ENCODE measurements around the gene SALL1.

Gene SALL1

GRCh38 chr16:51163366-51163765 lies 12.3 kb upstream of the SALL1 start:
- Histone ChIP-seq H3K9me3 (replicated peaks; ENCODE audit: insufficient read depth, low read length) (no peaks in the 10 kb centered on the region), H4K20me1 (ENCODE audit: insufficient read depth, low read length) (no peaks in the 10 kb centered on the region), H3F3A (ENCODE audit: insufficient read depth, low read length) (no peaks in the 10 kb centered on the region), H3K4me1 (ENCODE audit: low read length) (no peaks in the 10 kb centered on the region), H3K79me2 (ENCODE audit: low read length) (no peaks in the 10 kb centered on the region), H3K4me2 (ENCODE audit: low read depth, low read length) (no peak overlapping the region), H3K27ac (ENCODE audit: low read length) (no peak overlapping the region), H3K27me3 (replicated peaks; ENCODE audit: insufficient read depth, low read length) (no peaks in the 10 kb centered on the region), H3K36me3 (replicated peaks; ENCODE audit: insufficient read depth, low read length) (no peaks in the 10 kb centered on the region), H2AFZ (ENCODE audit: low read length) (no peak overlapping the region), H3K9ac (ENCODE audit: low read length) (no peak overlapping the region), H3K9me2 (replicated peaks; ENCODE audit: insufficient read depth, low read length) (no peaks in the 10 kb centered on the region), H3K4me3 (ENCODE audit: low read length) (no peak overlapping the region)
- DNase-seq = no peak
- no peak for TF ChIP-seq CTCF (IDR thresholded peaks at IDR 0.05; ENCODE audit: low read length)
- TF ChIP-seq EZH2phosphoT487 (IDR thresholded peaks at IDR 0.05; ENCODE audit: low read length) = no peak
- no peak for TF ChIP-seq EZH2 (optimal IDR thresholded peaks at IDR 0.05; ENCODE audit: low read depth, low read length)

GRCh38 chr16:51161440-51162195 lies 10.5 kb upstream of the SALL1 start:
- H3K27ac ChIP-seq (ENCODE audit: low read length) = no peak overlapping the region

DNA sequence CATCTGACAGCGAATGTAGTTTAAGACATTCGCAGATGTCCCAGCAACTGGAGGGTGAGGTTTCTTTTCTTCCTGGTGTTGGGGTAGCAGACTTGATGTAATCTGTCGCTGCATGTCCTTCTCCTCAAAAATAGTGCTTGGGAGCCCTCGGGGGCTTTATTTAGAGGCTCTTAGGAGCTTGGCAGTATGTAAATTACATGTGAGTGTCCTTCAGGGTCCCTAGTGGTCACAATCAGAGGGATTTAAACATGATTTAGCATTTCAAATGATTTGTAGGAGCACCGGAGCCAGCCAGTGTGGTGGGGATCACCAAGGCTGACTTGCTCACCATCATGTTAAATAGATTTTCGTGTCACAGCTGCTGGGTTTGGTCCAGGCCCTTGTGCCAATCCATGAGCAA lies 8.8 kb upstream of the SALL1 start:
- no peaks in the 10 kb centered on the region for H3K79me2 ChIP-seq (ENCODE audit: low read length)
- H3K4me2 ChIP-seq (ENCODE audit: low read depth, low read length) = no peak overlapping the region
- H3K4me1 ChIP-seq (ENCODE audit: low read length) = no peaks in the 10 kb centered on the region
- H3K4me3 ChIP-seq (ENCODE audit: low read length) = no peak overlapping the region
- no peaks in the 10 kb centered on the region for H3K36me3 ChIP-seq (replicated peaks; ENCODE audit: insufficient read depth, low read length)
- no peak overlapping the region for H3K9ac ChIP-seq (ENCODE audit: low read length)
- no peak for TF ChIP-seq EZH2phosphoT487 (IDR thresholded peaks at IDR 0.05; ENCODE audit: low read length)
- no peak for TF ChIP-seq EZH2 (optimal IDR thresholded peaks at IDR 0.05; ENCODE audit: low read depth, low read length)
- TF ChIP-seq CTCF (IDR thresholded peaks at IDR 0.05; ENCODE audit: low read length) = no peak
- H3K9me2 ChIP-seq (replicated peaks; ENCODE audit: insufficient read depth, low read length) = no peaks in the 10 kb centered on the region
- no peak overlapping the region for H2AFZ ChIP-seq (ENCODE audit: low read length)
- DNase-seq = no peak
- no peak overlapping the region for H3K27ac ChIP-seq (ENCODE audit: low read length)
- no peaks in the 10 kb centered on the region; the same call in 1 of the 2 replicates for H3K27me3 ChIP-seq (replicated peaks; ENCODE audit: insufficient read depth, low read length)
- H3F3A ChIP-seq (ENCODE audit: insufficient read depth, low read length) = no peaks in the 10 kb centered on the region
- H3K9me3 ChIP-seq (replicated peaks; ENCODE audit: insufficient read depth, low read length) = no peaks in the 10 kb centered on the region
- no peaks in the 10 kb centered on the region for H4K20me1 ChIP-seq (ENCODE audit: insufficient read depth, low read length)

More at GRCh38 chr16:51161440-51162195, 10.5 kb upstream of the SALL1 start:
- H3K4me2 ChIP-seq (ENCODE audit: low read depth, low read length) = no peak overlapping the region
- H3K9me3 ChIP-seq (replicated peaks; ENCODE audit: insufficient read depth, low read length) = no peaks in the 10 kb centered on the region
- no peak overlapping the region for H3K9ac ChIP-seq (ENCODE audit: low read length)
- no peak overlapping the region for H3K4me3 ChIP-seq (ENCODE audit: low read length)
- no peaks in the 10 kb centered on the region for H3K4me1 ChIP-seq (ENCODE audit: low read length)
- H3K27me3 ChIP-seq (replicated peaks; ENCODE audit: insufficient read depth, low read length) = no peaks in the 10 kb centered on the region
- TF ChIP-seq CTCF (IDR thresholded peaks at IDR 0.05; ENCODE audit: low read length) = no peak
- no peak for TF ChIP-seq EZH2phosphoT487 (IDR thresholded peaks at IDR 0.05; ENCODE audit: low read length)
- TF ChIP-seq EZH2 (optimal IDR thresholded peaks at IDR 0.05; ENCODE audit: low read depth, low read length) = no peak
- no peaks in the 10 kb centered on the region for H3K36me3 ChIP-seq (replicated peaks; ENCODE audit: insufficient read depth, low read length)
- H2AFZ ChIP-seq (ENCODE audit: low read length) = no peak overlapping the region
- no peaks in the 10 kb centered on the region for H3F3A ChIP-seq (ENCODE audit: insufficient read depth, low read length)
- no peaks in the 10 kb centered on the region for H3K9me2 ChIP-seq (replicated peaks; ENCODE audit: insufficient read depth, low read length)
- no peaks in the 10 kb centered on the region for H4K20me1 ChIP-seq (ENCODE audit: insufficient read depth, low read length)
- H3K79me2 ChIP-seq (ENCODE audit: low read length) = no peaks in the 10 kb centered on the region
- peak; percentile 39 for DNase-seq

All from MM.1S (cell line).